ENCODE measurements around the gene ALDH16A1. TPM values are rescaled to one million over a fixed set of nuclear protein-coding genes. Genes with fewer than 3 reads are reported as not detected.
A peak's percentile ranks its signal among the peaks of the same experiment; 100 is the strongest.
"Not testable (repeated sequence)": the region's sequence is repeated elsewhere in the genome, so short reads cannot be mapped to it uniquely, and the experiment has no call there.

Gene ALDH16A1
- total RNA-seq, 1 donor from 2014 or later = 46.0 TPM

GRCh38 chr19:49468746-49469447, 15.9 kb downstream of the ALDH16A1 start:
- peaks cover 4% of the 10 kb centered on the region for H3K36me3 Mint-ChIP-seq (ENCODE audit: insufficient read depth)
- no peak for DNase-seq (ENCODE audit: low spot score, unreplicated experiment)
- no peak for TF ChIP-seq CTCF (IDR thresholded peaks at IDR 0.05; ENCODE audit: unreplicated experiment)
- no peaks in the 10 kb centered on the region for H3K9me3 Mint-ChIP-seq (ENCODE audit: low read depth)
- H3K27me3 Mint-ChIP-seq = no peaks in the 10 kb centered on the region
- H3K4me1 Mint-ChIP-seq (ENCODE audit: low read depth) = no peaks in the 10 kb centered on the region
- no peak overlapping the region for H3K4me3 Mint-ChIP-seq (ENCODE audit: low read depth)
- H3K27ac Mint-ChIP-seq = peak overlapping the region; percentile 33

- no peak for TF ChIP-seq CTCF (IDR thresholded peaks at IDR 0.05; ENCODE audit: unreplicated experiment)
- Mint-ChIP-seq H3K9me3 (ENCODE audit: low read depth) (no peaks in the 10 kb centered on the region), H3K4me1 (ENCODE audit: low read depth) (no peaks in the 10 kb centered on the region), H3K4me3 (ENCODE audit: low read depth) (no peak overlapping the region), H3K27me3 (peaks cover 5% of the 10 kb centered on the region), H3K27ac (no peak overlapping the region), H3K36me3 (ENCODE audit: insufficient read depth) (peaks cover 4% of the 10 kb centered on the region)
- DNase-seq (ENCODE audit: low spot score, unreplicated experiment) = no peak
Measured at GRCh38 chr19:49469828-49470614, 17.0 kb downstream of the ALDH16A1 start.

GRCh38 chr19:49470615-49470978, 17.6 kb downstream of the ALDH16A1 start:
- Mint-ChIP-seq H3K36me3 (ENCODE audit: insufficient read depth) (peaks cover 4% of the 10 kb centered on the region), H3K9me3 (ENCODE audit: low read depth) (no peaks in the 10 kb centered on the region), H3K27ac (no peak overlapping the region), H3K27me3 (peaks cover 10% of the 10 kb centered on the region), H3K4me3 (ENCODE audit: low read depth) (no peak overlapping the region), H3K4me1 (ENCODE audit: low read depth) (no peaks in the 10 kb centered on the region)
- TF ChIP-seq CTCF (IDR thresholded peaks at IDR 0.05; ENCODE audit: unreplicated experiment) = no peak
- no peak for DNase-seq (ENCODE audit: low spot score, unreplicated experiment)

GRCh38 chr19:49472936-49473335, 19.9 kb downstream of the ALDH16A1 start:
- Mint-ChIP-seq H3K27ac (no peak overlapping the region), H3K27me3 (peaks cover 18% of the 10 kb centered on the region), H3K4me1 (ENCODE audit: low read depth) (peaks cover 2% of the 10 kb centered on the region), H3K9me3 (ENCODE audit: low read depth) (no peaks in the 10 kb centered on the region), H3K4me3 (ENCODE audit: low read depth) (no peak overlapping the region), H3K36me3 (ENCODE audit: insufficient read depth) (peaks cover 4% of the 10 kb centered on the region)
- no peak for DNase-seq (ENCODE audit: low spot score, unreplicated experiment)
- TF ChIP-seq CTCF (IDR thresholded peaks at IDR 0.05; ENCODE audit: unreplicated experiment) = no peak

- not testable (repeated sequence) for H3K27ac Mint-ChIP-seq; H3K36me3 Mint-ChIP-seq (ENCODE audit: insufficient read depth); H3K4me1 Mint-ChIP-seq (ENCODE audit: low read depth); H3K9me3 Mint-ChIP-seq (ENCODE audit: low read depth); DNase-seq (ENCODE audit: low spot score, unreplicated experiment); H3K4me3 Mint-ChIP-seq (ENCODE audit: low read depth)
- peaks cover 18% of the 10 kb centered on the region for H3K27me3 Mint-ChIP-seq
Measured at GRCh38 chr19:49473501-49473867, 20.5 kb downstream of the ALDH16A1 start.

Measured in progenitor cell of endocrine pancreas (in vitro differentiated cells).